Muscle layer of duodenum (tissue), 2 donors: ENCODE measurements around the gene TRAF1.

Experiments used
- H3K27ac ChIP-seq: one replicate; pipeline ENCODE4 v1.7.0; 2013; ENCODE audit warnings: mild to moderate bottlenecking, low read length
- H3K27me3 ChIP-seq: one replicate; pipeline ENCODE4 v1.7.0; 2013; ENCODE audit warnings: low read depth, mild to moderate bottlenecking, control low read depth, low read length
- H3K36me3 ChIP-seq, 2 donors: one replicate each; pipeline ENCODE4 v1.7.0; 2013; ENCODE audit warnings: low read length in 2 of 2, control low read depth in 1 of 2, mild to moderate bottlenecking in 1 of 2; ENCODE audit not compliant: insufficient read depth in 2 of 2, control insufficient read depth in 1 of 2
- H3K4me1 ChIP-seq, 2 donors: one replicate each; pipeline ENCODE4 v1.7.0; 2013; ENCODE audit warnings: low read length in 2 of 2, mild to moderate bottlenecking in 2 of 2, control low read depth in 1 of 2, moderate library complexity in 1 of 2; ENCODE audit not compliant: insufficient read depth in 2 of 2, control insufficient read depth in 1 of 2
- H3K4me3 ChIP-seq, 2 donors: one replicate each; pipeline ENCODE4 v1.7.0; 2013; ENCODE audit warnings: low read length in 2 of 2, low read depth in 1 of 2, mild to moderate bottlenecking in 1 of 2
- H3K9me3 ChIP-seq, 2 donors: one replicate each; pipeline ENCODE4 v1.7.0; 2013; ENCODE audit warnings: low read length in 2 of 2, control low read depth in 1 of 2, mild to moderate bottlenecking in 1 of 2; ENCODE audit not compliant: control insufficient read depth in 1 of 2
- donor health status: healthy.

TRAF1 gene

GRCh38 chr9:120878188-120879130 lies 48.1 kb downstream of the TRAF1 start:
- peaks cover 5 to 11% of the 10 kb centered on the region in 2 donors for H3K4me1 ChIP-seq
- peaks cover 2 to 7% of the 10 kb centered on the region in 2 donors for H3K36me3 ChIP-seq
- peak overlapping the region; percentile 67 to 79 for H3K4me3 ChIP-seq
- no peaks in the 10 kb centered on the region for H3K9me3 ChIP-seq
- no peaks in the 10 kb centered on the region for H3K27me3 ChIP-seq
- no peak overlapping the region for H3K27ac ChIP-seq

- H3K36me3 ChIP-seq = peaks cover 4 to 12% of the 10 kb centered on the region in 2 donors
- H3K27ac ChIP-seq = peak overlapping the region; percentile 79
- no peaks in the 10 kb centered on the region for H3K27me3 ChIP-seq
- H3K9me3 ChIP-seq = no peaks in the 10 kb centered on the region
- H3K4me3 ChIP-seq = peak overlapping the region; percentile 67 to 79
- H3K4me1 ChIP-seq = peaks cover 5 to 11% of the 10 kb centered on the region in 2 donors
Observed at GRCh38 chr9:120877276-120878034, 49.1 kb downstream of the TRAF1 start.

GRCh38 chr9:120876842-120877240 lies 49.8 kb downstream of the TRAF1 start, which contains the start of gene PHF19:
Gene PHF19, minus strand, starts transcription at chr9:120877188. Its CDS starts 2,447 bp downstream, at chr9:120874741.
- Histone ChIP-seq H3K9me3 (no peaks in the 10 kb centered on the region), H3K4me1 (peaks cover 5 to 11% of the 10 kb centered on the region in 2 donors), H3K4me3 (peak within 1 kb of the TSS; percentile 71 to 79), H3K27ac (peak within 1 kb of the TSS; percentile 79), H3K36me3 (peaks cover 8 to 12% of the 10 kb centered on the region in 2 donors), H3K27me3 (no peaks in the 10 kb centered on the region)

- peak overlapping the region; percentile 71 for H3K4me3 ChIP-seq
- peak overlapping the region; percentile 74 for H3K27ac ChIP-seq
- no peaks in the 10 kb centered on the region for H3K9me3 ChIP-seq
- H3K36me3 ChIP-seq = peaks cover 8 to 12% of the 10 kb centered on the region in 2 donors
- H3K4me1 ChIP-seq = peaks cover 5 to 11% of the 10 kb centered on the region in 2 donors
- no peaks in the 10 kb centered on the region for H3K27me3 ChIP-seq
Observed at GRCh38 chr9:120875954-120876841, 50.4 kb downstream of the TRAF1 start.

GRCh38 chr9:120875643-120875953 lies 51.0 kb downstream of the TRAF1 start:
- H3K36me3 ChIP-seq = peaks cover 8 to 12% of the 10 kb centered on the region in 2 donors
- H3K4me1 ChIP-seq = peaks cover 5 to 11% of the 10 kb centered on the region in 2 donors
- H3K4me3 ChIP-seq = peak overlapping the region; percentile 71

GRCh38 chr9:120875195-120875565 lies 51.4 kb downstream of the TRAF1 start:
- peak overlapping the region in 1 of 2 donors; percentile 71 for H3K4me3 ChIP-seq
- peak overlapping the region; percentile 74 for H3K27ac ChIP-seq
- H3K9me3 ChIP-seq = no peaks in the 10 kb centered on the region

More at GRCh38 chr9:120875643-120875953, 51.0 kb downstream of the TRAF1 start:
- H3K27ac ChIP-seq = peak overlapping the region; percentile 74
- no peaks in the 10 kb centered on the region for H3K9me3 ChIP-seq
- H3K27me3 ChIP-seq = no peaks in the 10 kb centered on the region

GRCh38 chr9:120874226-120875194 lies 52.1 kb downstream of the TRAF1 start:
- Histone ChIP-seq H3K27ac (peak overlapping the region; percentile 21), H3K4me1 (peaks cover 5 to 11% of the 10 kb centered on the region in 2 donors)

More at GRCh38 chr9:120875195-120875565, 51.4 kb downstream of the TRAF1 start:
- H3K36me3 ChIP-seq = peaks cover 12% of the 10 kb centered on the region in 2 donors
- peaks cover 5 to 11% of the 10 kb centered on the region in 2 donors for H3K4me1 ChIP-seq
- no peaks in the 10 kb centered on the region for H3K27me3 ChIP-seq

GRCh38 chr9:120873512-120873911 lies 53.1 kb downstream of the TRAF1 start:
- H3K9me3 ChIP-seq = no peaks in the 10 kb centered on the region
- peaks cover 5 to 11% of the 10 kb centered on the region in 2 donors for H3K4me1 ChIP-seq
- no peak overlapping the region for H3K4me3 ChIP-seq
- no peaks in the 10 kb centered on the region for H3K27me3 ChIP-seq
- H3K36me3 ChIP-seq = peaks cover 12 to 13% of the 10 kb centered on the region in 2 donors
- H3K27ac ChIP-seq = no peak overlapping the region

More at GRCh38 chr9:120874226-120875194, 52.1 kb downstream of the TRAF1 start:
- no peak overlapping the region for H3K4me3 ChIP-seq
- peaks cover 12 to 13% of the 10 kb centered on the region in 2 donors for H3K36me3 ChIP-seq
- H3K27me3 ChIP-seq = no peaks in the 10 kb centered on the region
- no peaks in the 10 kb centered on the region for H3K9me3 ChIP-seq

- Histone ChIP-seq H3K27ac (no peak overlapping the region), H3K27me3 (no peaks in the 10 kb centered on the region), H3K4me1 (peaks cover 7 to 12% of the 10 kb centered on the region in 2 donors), H3K36me3 (peaks cover 12 to 13% of the 10 kb centered on the region in 2 donors), H3K4me3 (no peak overlapping the region), H3K9me3 (no peaks in the 10 kb centered on the region)
Observed at GRCh38 chr9:120872791-120873502, 53.6 kb downstream of the TRAF1 start.
